Ishikawa (cell line): ENCODE data around the gene ASPRV1.

Experiments
- FOXM1 ChIP-seq: IDR thresholded peaks from 2 replicates; pipeline ENCODE4 v1.6.1; 2012; ENCODE audit warnings: low read depth, borderline replicate concordance
- TF ChIP-seq, protein P1 (sequence below): IDR thresholded peaks from 2 replicates; pipeline ENCODE4 v1.6.1; 2012

DNA sequence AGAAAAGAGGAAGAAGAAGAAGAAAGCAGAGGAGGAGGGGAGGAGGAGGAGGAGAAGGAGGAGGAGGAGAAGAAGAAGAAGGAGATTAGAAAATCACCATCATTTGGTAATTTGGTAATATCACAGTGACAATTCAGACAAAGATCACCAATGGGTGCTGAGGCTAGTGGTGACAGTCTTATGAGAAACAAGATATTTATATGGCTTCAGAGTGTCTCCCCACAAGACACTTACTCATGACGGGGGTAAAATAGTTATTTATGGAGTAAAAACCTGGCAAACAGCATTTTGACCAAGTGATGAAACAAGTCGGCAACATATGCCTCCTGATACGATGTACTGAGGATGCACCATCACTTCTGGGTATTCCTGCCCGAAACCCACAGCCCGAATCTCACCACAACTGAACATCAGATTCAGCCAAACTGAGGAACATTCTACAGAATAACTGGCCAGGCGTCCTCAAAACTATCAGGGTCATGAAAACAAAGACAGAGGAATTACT, 4.9 kb downstream of the ASPRV1 start:
- TF ChIP-seq, protein P1, sequence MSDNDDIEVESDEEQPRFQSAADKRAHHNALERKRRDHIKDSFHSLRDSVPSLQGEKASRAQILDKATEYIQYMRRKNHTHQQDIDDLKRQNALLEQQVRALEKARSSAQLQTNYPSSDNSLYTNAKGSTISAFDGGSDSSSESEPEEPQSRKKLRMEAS, result no peak
- TF ChIP-seq FOXM1, result no peak
